Measurements from ENCODE around the gene PIR.

The PIR gene

GRCh38 chrX:15493118-15493962 lies at the start of gene PIR:
Gene PIR (minus strand): TSS chrX:15493333. CDS start chrX:15491257, 2,076 bp downstream.
- Mint-ChIP-seq H3K27ac (peak within 1 kb of the TSS; percentile 79), H3K4me3 (peak within 1 kb of the TSS; percentile 82), H3K27me3 (peaks cover 4% of the 10 kb centered on the region), H3K9me3 (no peaks in the 10 kb centered on the region), H3K36me3 (ENCODE audit: low read depth) (peaks cover 5% of the 10 kb centered on the region), H3K4me1 (ENCODE audit: low read depth) (peaks cover 27% of the 10 kb centered on the region)
- intact Hi-C loops (cut with micrococcal nuclease): no loop called here

GRCh38 chrX:15530318-15530717 lies 37.2 kb upstream of the PIR start:
- no peaks in the 10 kb centered on the region for H3K9me3 Mint-ChIP-seq
- H3K4me1 Mint-ChIP-seq (ENCODE audit: low read depth): no peaks in the 10 kb centered on the region
- intact Hi-C loops (cut with micrococcal nuclease): no loop called here
- H3K4me3 Mint-ChIP-seq: no peak overlapping the region
- no peak overlapping the region for H3K27ac Mint-ChIP-seq
- H3K36me3 Mint-ChIP-seq (ENCODE audit: low read depth): no peaks in the 10 kb centered on the region
- H3K27me3 Mint-ChIP-seq: no peaks in the 10 kb centered on the region

- no peaks in the 10 kb centered on the region for H3K27me3 Mint-ChIP-seq
- H3K4me3 Mint-ChIP-seq: no peak overlapping the region
- H3K36me3 Mint-ChIP-seq (ENCODE audit: low read depth): no peaks in the 10 kb centered on the region
- H3K9me3 Mint-ChIP-seq: no peaks in the 10 kb centered on the region
- no peak overlapping the region for H3K27ac Mint-ChIP-seq
- no peaks in the 10 kb centered on the region for H3K4me1 Mint-ChIP-seq (ENCODE audit: low read depth)
- intact Hi-C loops (cut with micrococcal nuclease): no loop called here
Observed at GRCh38 chrX:15529165-15529564, 36.0 kb upstream of the PIR start.

GRCh38 chrX:15525664-15526416 lies 32.7 kb upstream of the PIR start:
- no peak overlapping the region for H3K27ac Mint-ChIP-seq
- no peak overlapping the region for H3K4me3 Mint-ChIP-seq
- H3K9me3 Mint-ChIP-seq: no peaks in the 10 kb centered on the region
- H3K4me1 Mint-ChIP-seq (ENCODE audit: low read depth): no peaks in the 10 kb centered on the region
- H3K27me3 Mint-ChIP-seq: no peaks in the 10 kb centered on the region
- H3K36me3 Mint-ChIP-seq (ENCODE audit: low read depth): no peaks in the 10 kb centered on the region
- intact Hi-C loops (cut with micrococcal nuclease): no loop called here

- no peaks in the 10 kb centered on the region for H3K36me3 Mint-ChIP-seq (ENCODE audit: low read depth)
- H3K9me3 Mint-ChIP-seq: no peaks in the 10 kb centered on the region
- H3K27ac Mint-ChIP-seq: no peak overlapping the region
- intact Hi-C loops (cut with micrococcal nuclease): no loop called here
- H3K4me3 Mint-ChIP-seq: no peak overlapping the region
- H3K27me3 Mint-ChIP-seq: no peaks in the 10 kb centered on the region
- no peaks in the 10 kb centered on the region for H3K4me1 Mint-ChIP-seq (ENCODE audit: low read depth)
Observed at GRCh38 chrX:15524417-15524816, 31.3 kb upstream of the PIR start.

- H3K27me3 Mint-ChIP-seq: no peaks in the 10 kb centered on the region
- no peaks in the 10 kb centered on the region for H3K4me1 Mint-ChIP-seq (ENCODE audit: low read depth)
- no peak overlapping the region for H3K27ac Mint-ChIP-seq
- H3K36me3 Mint-ChIP-seq (ENCODE audit: low read depth): no peaks in the 10 kb centered on the region
- no peaks in the 10 kb centered on the region for H3K9me3 Mint-ChIP-seq
- intact Hi-C loops (cut with micrococcal nuclease): no loop called here
- no peak overlapping the region for H3K4me3 Mint-ChIP-seq
Observed at GRCh38 chrX:15523088-15523487, 30.0 kb upstream of the PIR start.

GRCh38 chrX:15522464-15522863 lies 29.3 kb upstream of the PIR start:
- Mint-ChIP-seq H3K27ac (no peak overlapping the region), H3K4me1 (ENCODE audit: low read depth) (no peaks in the 10 kb centered on the region), H3K36me3 (ENCODE audit: low read depth) (no peaks in the 10 kb centered on the region), H3K9me3 (no peaks in the 10 kb centered on the region), H3K4me3 (no peak overlapping the region), H3K27me3 (no peaks in the 10 kb centered on the region)
- intact Hi-C loops (cut with micrococcal nuclease): no loop called here

- Mint-ChIP-seq H3K36me3 (ENCODE audit: low read depth) (no peaks in the 10 kb centered on the region), H3K9me3 (no peaks in the 10 kb centered on the region), H3K27me3 (no peaks in the 10 kb centered on the region), H3K27ac (no peak overlapping the region), H3K4me3 (no peak overlapping the region), H3K4me1 (ENCODE audit: low read depth) (no peaks in the 10 kb centered on the region)
- intact Hi-C loops (cut with micrococcal nuclease): no loop called here
Observed at GRCh38 chrX:15515931-15516330, 22.8 kb upstream of the PIR start.

GRCh38 chrX:15514279-15514678 lies 21.1 kb upstream of the PIR start:
- Mint-ChIP-seq H3K36me3 (ENCODE audit: low read depth) (no peaks in the 10 kb centered on the region), H3K4me3 (no peak overlapping the region), H3K27me3 (no peaks in the 10 kb centered on the region), H3K4me1 (ENCODE audit: low read depth) (no peaks in the 10 kb centered on the region), H3K27ac (no peak overlapping the region), H3K9me3 (no peaks in the 10 kb centered on the region)
- intact Hi-C loops (cut with micrococcal nuclease): no loop called here

GRCh38 chrX:15512401-15512965 lies 19.4 kb upstream of the PIR start:
- H3K4me3 Mint-ChIP-seq: no peak overlapping the region
- no peaks in the 10 kb centered on the region for H3K4me1 Mint-ChIP-seq (ENCODE audit: low read depth)
- no peaks in the 10 kb centered on the region for H3K36me3 Mint-ChIP-seq (ENCODE audit: low read depth)
- H3K9me3 Mint-ChIP-seq: no peaks in the 10 kb centered on the region
- H3K27ac Mint-ChIP-seq: no peak overlapping the region
- intact Hi-C loops (cut with micrococcal nuclease): no loop called here
- no peaks in the 10 kb centered on the region for H3K27me3 Mint-ChIP-seq

- Mint-ChIP-seq H3K27ac (no peak overlapping the region), H3K27me3 (no peaks in the 10 kb centered on the region), H3K4me1 (ENCODE audit: low read depth) (no peaks in the 10 kb centered on the region), H3K9me3 (no peaks in the 10 kb centered on the region), H3K36me3 (ENCODE audit: low read depth) (no peaks in the 10 kb centered on the region), H3K4me3 (no peak overlapping the region)
- intact Hi-C loops (cut with micrococcal nuclease): no loop called here
Observed at GRCh38 chrX:15511563-15511962, 18.4 kb upstream of the PIR start.

- H3K27ac Mint-ChIP-seq: no peak overlapping the region
- H3K9me3 Mint-ChIP-seq: no peaks in the 10 kb centered on the region
- H3K4me3 Mint-ChIP-seq: no peak overlapping the region
- H3K36me3 Mint-ChIP-seq (ENCODE audit: low read depth): no peaks in the 10 kb centered on the region
- intact Hi-C loops (cut with micrococcal nuclease): no loop called here
- H3K4me1 Mint-ChIP-seq (ENCODE audit: low read depth): no peaks in the 10 kb centered on the region
- no peaks in the 10 kb centered on the region for H3K27me3 Mint-ChIP-seq
Observed at GRCh38 chrX:15509845-15510244, 16.7 kb upstream of the PIR start.

- Mint-ChIP-seq H3K4me3 (no peak overlapping the region), H3K9me3 (no peaks in the 10 kb centered on the region), H3K27ac (no peak overlapping the region), H3K36me3 (ENCODE audit: low read depth) (no peaks in the 10 kb centered on the region), H3K27me3 (no peaks in the 10 kb centered on the region), H3K4me1 (ENCODE audit: low read depth) (no peaks in the 10 kb centered on the region)
- intact Hi-C loops (cut with micrococcal nuclease): no loop called here
Observed at GRCh38 chrX:15507005-15507404, 13.9 kb upstream of the PIR start.

- Mint-ChIP-seq H3K27me3 (no peaks in the 10 kb centered on the region), H3K9me3 (no peaks in the 10 kb centered on the region), H3K4me3 (no peak overlapping the region), H3K27ac (no peak overlapping the region), H3K4me1 (ENCODE audit: low read depth) (no peaks in the 10 kb centered on the region), H3K36me3 (ENCODE audit: low read depth) (no peaks in the 10 kb centered on the region)
- intact Hi-C loops (cut with micrococcal nuclease): no loop called here
Observed at GRCh38 chrX:15505101-15505500, 12.0 kb upstream of the PIR start.
